ENCODE results near the gene CYFIP1. TPM values are rescaled to one million over a fixed set of nuclear protein-coding genes. Genes with fewer than 3 reads are reported as not detected.

CYFIP1 gene
- total RNA-seq, 1 donor from 2014 or later: 119 TPM

- no peak for DNase-seq (ENCODE audit: low read depth, low spot score)
Measured at GRCh38 chr15:22950256-22950990, 29.7 kb downstream of the CYFIP1 start.

DNA sequence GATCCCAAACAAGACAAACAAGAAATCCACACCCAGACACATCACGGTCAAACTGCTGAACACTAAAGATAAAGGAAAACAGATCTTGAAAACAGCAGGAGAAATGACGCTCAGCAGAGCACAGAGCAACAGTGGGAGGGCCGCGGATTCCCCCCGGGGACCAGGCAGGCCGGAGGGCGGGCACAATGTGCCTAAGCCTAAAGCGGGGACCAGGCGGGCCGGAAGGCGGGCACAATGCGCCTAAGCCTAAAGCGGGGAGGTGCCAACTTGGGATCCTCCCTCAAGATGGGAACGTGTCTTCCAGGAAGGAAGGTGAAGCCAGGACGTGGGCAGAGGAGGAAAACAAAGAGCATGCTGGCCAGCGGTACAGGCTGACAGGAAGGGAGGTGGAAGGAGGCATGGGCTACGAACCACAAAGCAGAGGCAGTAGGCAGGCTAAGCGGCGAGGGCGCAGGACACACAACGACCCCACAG, 31.1 kb downstream of the CYFIP1 start:
- no peak for DNase-seq (ENCODE audit: low read depth, low spot score)

DNA sequence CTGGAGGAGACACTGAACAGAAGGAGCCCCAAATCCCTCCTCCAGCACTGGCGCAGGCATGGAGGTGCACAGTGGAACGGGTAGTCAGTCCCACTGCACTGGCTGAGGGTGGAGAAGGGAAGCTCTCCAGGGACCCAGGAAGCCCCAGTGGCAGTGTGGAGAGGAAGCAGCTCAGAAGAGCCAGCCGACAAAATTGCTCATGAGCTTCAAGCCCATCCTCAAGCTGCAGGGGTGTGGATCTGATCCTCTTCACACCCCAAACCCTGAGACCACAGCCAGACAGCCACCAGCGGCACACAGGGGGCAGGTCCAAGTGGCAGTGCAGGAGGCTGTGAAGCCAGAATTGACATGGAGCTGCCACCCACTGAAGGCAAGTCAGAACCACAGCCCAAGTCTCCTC, 32.1 kb downstream of the CYFIP1 start:
- no peak for DNase-seq (ENCODE audit: low read depth, low spot score)

- DNase-seq (ENCODE audit: low read depth, low spot score): no peak
Measured at GRCh38 chr15:22947101-22948000, 32.8 kb downstream of the CYFIP1 start.

- DNase-seq (ENCODE audit: low read depth, low spot score): no peak
Measured at GRCh38 chr15:22945071-22945470, 35.1 kb downstream of the CYFIP1 start.

DNA sequence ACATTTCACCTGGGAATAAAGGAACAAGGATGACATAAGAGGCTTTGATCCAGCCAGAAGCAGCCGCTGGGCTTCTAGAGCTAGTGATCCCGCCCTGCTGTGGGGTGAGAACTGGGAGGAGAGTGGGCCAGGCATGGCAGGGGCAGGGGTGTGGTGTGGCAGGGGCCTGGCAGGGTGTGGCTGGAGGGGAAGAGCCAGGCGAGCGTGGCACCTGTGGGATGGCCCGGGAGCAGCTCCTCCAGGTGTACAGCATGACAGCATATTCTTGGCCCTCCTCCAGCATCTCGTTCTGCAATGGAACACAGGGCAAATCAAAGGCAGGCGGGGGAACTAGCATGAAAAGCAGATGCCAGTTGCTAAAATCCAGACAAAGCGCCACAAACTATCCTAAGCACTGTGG, 35.5 kb downstream of the CYFIP1 start:
- DNase-seq (ENCODE audit: low read depth, low spot score): no peak

- DNase-seq (ENCODE audit: low read depth, low spot score): no peak
Measured at GRCh38 chr15:22942877-22943276, 37.3 kb downstream of the CYFIP1 start.

GRCh38 chr15:22942306-22942855, 37.8 kb downstream of the CYFIP1 start:
- no peak for DNase-seq (ENCODE audit: low read depth, low spot score)

GRCh38 chr15:22941179-22941578, 39.0 kb downstream of the CYFIP1 start:
- no peak for DNase-seq (ENCODE audit: low read depth, low spot score)

- no peak for DNase-seq (ENCODE audit: low read depth, low spot score)
Measured at GRCh38 chr15:22939652-22940061, 40.5 kb downstream of the CYFIP1 start.

DNA sequence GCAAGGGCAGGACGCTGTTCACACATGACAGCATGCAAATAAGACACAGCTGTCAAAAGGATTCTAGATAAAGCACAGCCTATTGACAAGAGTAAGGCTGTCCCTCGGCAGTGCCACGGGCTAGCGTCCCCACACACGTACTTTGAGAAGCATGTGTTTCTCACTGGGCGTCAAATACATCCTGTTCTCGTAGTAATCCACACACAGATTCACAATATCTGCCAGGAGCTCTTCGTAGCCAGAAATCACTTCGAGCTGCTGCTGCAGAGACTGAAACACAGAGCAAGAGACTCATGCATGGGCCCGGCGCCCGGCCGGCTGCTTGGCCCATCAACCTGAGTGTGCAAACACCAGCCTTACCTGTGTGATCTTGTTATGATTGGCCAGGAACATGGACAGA, 41.1 kb downstream of the CYFIP1 start:
- DNase-seq (ENCODE audit: low read depth, low spot score): no peak

GRCh38 chr15:22936577-22937472, 43.3 kb downstream of the CYFIP1 start:
- no peak for DNase-seq (ENCODE audit: low read depth, low spot score)

DNA sequence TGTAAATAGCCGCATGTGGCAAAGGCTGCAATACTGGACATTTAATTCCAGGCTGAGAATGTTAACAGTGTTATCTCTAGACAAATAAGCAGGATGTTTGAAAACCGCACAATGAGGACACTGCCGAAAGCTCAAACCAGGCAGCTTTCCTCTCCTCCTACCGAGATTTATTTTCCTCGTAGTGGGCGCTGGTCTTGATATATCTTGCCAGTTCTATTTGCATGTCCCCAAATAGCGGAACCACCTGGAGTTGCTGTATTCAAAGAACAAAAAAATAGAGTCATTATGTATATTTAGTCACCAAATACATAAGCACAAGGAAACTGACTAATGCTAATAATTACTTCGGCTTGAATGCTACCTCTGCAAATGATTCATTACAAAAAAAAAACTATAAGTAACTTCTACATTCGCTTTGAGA, 46.5 kb downstream of the CYFIP1 start:
- DNase-seq (ENCODE audit: low read depth, low spot score): no peak

DNA sequence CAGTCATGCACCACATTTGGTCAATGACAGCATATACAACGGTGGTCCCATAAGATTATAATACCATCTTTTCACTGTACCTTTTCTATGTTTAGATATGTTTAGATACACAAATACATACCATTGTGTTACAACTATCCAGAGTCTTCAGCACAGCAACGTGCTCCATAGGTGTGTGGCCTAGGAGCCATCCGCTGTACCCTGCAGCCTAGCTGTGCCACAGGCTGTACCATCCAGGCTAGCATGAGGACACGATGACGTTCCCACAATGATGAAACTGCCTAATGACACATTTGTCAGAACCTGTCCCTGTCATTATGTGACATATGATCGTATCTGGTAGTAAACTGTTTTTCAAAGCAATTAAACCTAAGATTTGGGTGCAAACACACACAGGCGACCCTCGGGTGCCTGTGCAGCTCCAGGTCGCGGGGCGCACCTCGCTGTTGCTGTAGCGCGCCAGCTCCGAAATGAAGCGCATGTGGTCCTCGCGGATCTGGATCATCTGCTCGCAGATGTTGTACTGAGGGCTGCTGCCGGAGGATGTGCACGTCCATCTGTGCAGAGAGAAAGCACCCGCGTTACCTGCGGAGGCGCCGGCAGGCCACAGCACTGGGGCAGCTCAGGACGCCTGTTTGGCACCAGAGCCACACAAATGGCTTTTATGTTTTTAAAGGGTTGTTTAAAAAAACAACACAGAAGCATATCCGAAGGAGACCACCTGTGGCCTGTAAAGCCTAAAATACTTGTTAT, 48.2 kb downstream of the CYFIP1 start:
- no peak for DNase-seq (ENCODE audit: low read depth, low spot score)

- no peak for DNase-seq (ENCODE audit: low read depth, low spot score)
Measured at GRCh38 chr15:22930782-22931484, 49.2 kb downstream of the CYFIP1 start.

DNA sequence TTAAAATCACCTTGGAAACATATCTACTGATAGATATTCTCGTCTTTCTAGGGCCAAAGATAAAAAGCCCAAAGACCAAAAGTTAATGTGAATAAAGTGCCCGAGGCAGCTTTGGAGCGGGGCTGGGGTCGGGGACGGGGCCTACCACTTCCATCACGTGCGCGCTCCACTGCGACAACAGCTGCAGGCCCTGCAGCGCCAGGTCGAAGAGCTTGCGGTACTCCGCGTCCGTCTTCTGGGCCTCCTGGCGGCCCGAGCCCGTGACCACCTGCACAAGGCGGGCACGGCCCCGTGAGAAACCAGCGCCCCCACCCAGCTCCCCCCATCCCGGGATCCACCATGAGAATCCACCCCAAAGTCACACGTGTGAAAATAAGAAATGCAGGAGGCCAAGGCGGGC, 52.4 kb downstream of the CYFIP1 start:
- no peak for DNase-seq (ENCODE audit: low read depth, low spot score)

GRCh38 chr15:22925875-22926274, 54.3 kb downstream of the CYFIP1 start:
- DNase-seq (ENCODE audit: low read depth, low spot score): no peak

DNA sequence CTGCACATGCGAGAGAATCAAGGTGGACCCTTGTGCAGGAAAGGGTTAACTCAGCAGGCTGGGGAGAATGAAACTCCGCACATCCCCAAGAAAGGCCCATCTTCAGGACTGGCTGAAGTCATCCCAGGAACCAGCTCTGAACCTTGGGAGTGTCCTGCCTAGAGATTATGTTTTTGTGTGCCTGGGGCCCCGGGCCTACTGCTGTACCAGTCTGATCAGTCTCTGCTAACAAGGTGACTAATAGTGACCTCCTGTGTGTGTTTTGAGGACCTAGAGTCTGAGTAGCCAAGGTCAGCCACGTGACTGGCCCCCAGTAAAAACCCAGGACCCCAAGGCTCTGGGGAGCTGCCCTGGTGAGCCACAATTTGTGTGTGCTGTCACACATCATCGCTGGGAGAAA, 58.2 kb downstream of the CYFIP1 start:
- DNase-seq (ENCODE audit: low read depth, low spot score): no peak

GRCh38 chr15:22919171-22919570, 61.0 kb downstream of the CYFIP1 start:
- DNase-seq (ENCODE audit: low read depth, low spot score): no peak
